CD4-positive, alpha-beta T cell (primary cell): ENCODE measurements around the gene TOP2B. TPM values are rescaled to one million over a fixed set of nuclear protein-coding genes. Genes with fewer than 3 reads are reported as not detected.

Experiments
- ATAC-seq: fragments of 200-7000 bp; cut with Tn5 transposase; one replicate; pipeline ENCODE4 v1.10.0; 2022; ENCODE audit warnings: mild to moderate bottlenecking; ENCODE audit not compliant: poor library complexity
- CTCF ChIA-PET: fragments of 350-600 bp; sonication (Branson Sonifier 250); formaldehyde crosslinking; loops from one replicate; lab custom pipeline; 2021; ENCODE audit warnings: antibody characterized with exemption, inconsistent platforms; lab: Charles Lee
- POLR2A ChIA-PET: fragments of 350-600 bp; sonication (Branson Sonifier 250); formaldehyde crosslinking; loops from one replicate; lab custom pipeline; 2021; ENCODE audit warnings: antibody characterized with exemption, inconsistent platforms; lab: Charles Lee
- DNase-seq, 14 experiments: peaks; one replicate each; pipeline ENCODE4 v3.0.0-alpha.2; 2013 to 2020; ENCODE audit warnings: mixed read lengths in 2 of 14
- H3K27ac ChIP-seq, 2 donors: one replicate each; pipeline versions ENCODE4 v1.5.1 to v1.7.0; 2013; ENCODE audit warnings: low read length in 2 of 2, low read depth in 1 of 2, mild to moderate bottlenecking in 1 of 2
- H3K27me3 ChIP-seq, 2 experiments: 1 replicate in 1 of 2; 2 replicates in 1 of 2; pipeline versions ENCODE4 v1.6.1 to v1.7.0; 2013; ENCODE audit warnings: low read length in 2 of 2, control low read depth in 1 of 2, mild to moderate bottlenecking in 1 of 2, moderate library complexity in 1 of 2; ENCODE audit not compliant: insufficient read depth in 2 of 2, control insufficient read depth in 1 of 2
- H3K36me3 ChIP-seq: one replicate; pipeline ENCODE4 v1.6.1; 2013; ENCODE audit warnings: low read length, control low read depth; ENCODE audit not compliant: insufficient read depth
- H3K4me1 ChIP-seq: one replicate; pipeline ENCODE4 v1.6.1; 2013; ENCODE audit warnings: low read length, control low read depth; ENCODE audit not compliant: insufficient read depth
- H3K4me3 ChIP-seq: one replicate; pipeline ENCODE4 v1.5.1; 2013; ENCODE audit warnings: mild to moderate bottlenecking, low read length, moderate library complexity
- H3K9me3 ChIP-seq, 2 experiments: 1 replicate in 1 of 2; 2 replicates in 1 of 2; pipeline versions ENCODE4 v1.6.1 to v1.7.0; 2013; ENCODE audit warnings: low read length in 2 of 2, mild to moderate bottlenecking in 2 of 2, control low read depth in 1 of 2, moderate library complexity in 1 of 2; ENCODE audit not compliant: control insufficient read depth in 1 of 2, insufficient read depth in 1 of 2
- H3K27ac Mint-ChIP-seq: one replicate; pipeline ENCODE4 v1.8.0; 2020; ENCODE audit warnings: mixed read lengths
- H3K27me3 Mint-ChIP-seq: one replicate; pipeline ENCODE4 v1.8.0; 2021; ENCODE audit warnings: mixed read lengths
- H3K36me3 Mint-ChIP-seq: one replicate; pipeline ENCODE4 v1.8.0; 2021; ENCODE audit warnings: low read depth, mixed read lengths
- H3K4me1 Mint-ChIP-seq: one replicate; pipeline ENCODE4 v1.8.0; 2021; ENCODE audit warnings: low read depth, mixed read lengths
- H3K4me3 Mint-ChIP-seq: one replicate; pipeline ENCODE4 v1.8.0; 2020; ENCODE audit warnings: mild to moderate bottlenecking, mixed read lengths
- H3K9me3 Mint-ChIP-seq: one replicate; pipeline ENCODE4 v1.8.0; 2020; ENCODE audit warnings: mixed read lengths
- CTCF ChIP-seq: fragments of 200-600 bp; IDR thresholded peaks from one replicate; pipeline ENCODE4 v1.8.0; 2022; ENCODE audit warnings: antibody characterized with exemption, mild to moderate bottlenecking
- intact Hi-C, 2 experiments: fragments of 100-400 bp; cut with DNase I in 1 of 2; cut with micrococcal nuclease in 1 of 2; formaldehyde crosslinking; loops; one replicate each; pipeline versions ENCODE4 v1.15.1 to v1.9.0; 2023 to 2025; cut with DNase I, micrococcal nuclease
- total RNA-seq, 174 experiments: library from RNA in 2 of 174; stranded (reverse) in 2 of 174; gene quantifications; one replicate each; pipeline ENCODE4 v1.2.3 and lab custom pipeline; 2021 to 2026

TOP2B gene
- total RNA-seq, 2 experiments from 2014 or later, result 79.7 to 80.4 TPM

GRCh38 chr3:25692341-25692740, 27.6 kb upstream of the TOP2B start:
- no peak overlapping the region for H3K4me3 Mint-ChIP-seq
- H3K27ac ChIP-seq, result no peak overlapping the region
- no peak overlapping the region for H3K27ac Mint-ChIP-seq
- no peak for TF ChIP-seq CTCF
- H3K4me1 ChIP-seq, result no peaks in the 10 kb centered on the region
- H3K36me3 ChIP-seq, result no peaks in the 10 kb centered on the region
- DNase-seq (no peak), ATAC-seq (no peak)
- ChIA-PET CTCF (no interaction called here), POLR2A (no interaction called here)
- intact Hi-C loops, result no loop called here
- no peaks in the 10 kb centered on the region for H3K9me3 ChIP-seq
- H3K36me3 Mint-ChIP-seq, result no peaks in the 10 kb centered on the region
- H3K4me3 ChIP-seq, result no peak overlapping the region
- H3K27me3 Mint-ChIP-seq, result peaks cover 6% of the 10 kb centered on the region
- H3K27me3 ChIP-seq, result no peaks in the 10 kb centered on the region
- no peaks in the 10 kb centered on the region for H3K4me1 Mint-ChIP-seq
- H3K9me3 Mint-ChIP-seq, result no peaks in the 10 kb centered on the region

GRCh38 chr3:25690768-25691533, 26.2 kb upstream of the TOP2B start:
- H3K9me3 Mint-ChIP-seq, result no peaks in the 10 kb centered on the region
- DNase-seq (no peak), ATAC-seq (no peak)
- ChIA-PET CTCF (no interaction called here), POLR2A (no interaction called here)
- intact Hi-C loops, result no loop called here
- H3K27ac ChIP-seq, result no peak overlapping the region
- H3K36me3 ChIP-seq, result no peaks in the 10 kb centered on the region
- H3K27ac Mint-ChIP-seq, result no peak overlapping the region
- H3K4me3 Mint-ChIP-seq, result no peak overlapping the region
- peaks cover 6% of the 10 kb centered on the region for H3K27me3 Mint-ChIP-seq
- H3K4me1 ChIP-seq, result no peaks in the 10 kb centered on the region
- H3K27me3 ChIP-seq, result no peaks in the 10 kb centered on the region
- no peak for TF ChIP-seq CTCF
- no peak overlapping the region for H3K4me3 ChIP-seq
- no peaks in the 10 kb centered on the region for H3K4me1 Mint-ChIP-seq
- no peaks in the 10 kb centered on the region for H3K9me3 ChIP-seq
- H3K36me3 Mint-ChIP-seq, result no peaks in the 10 kb centered on the region

- Mint-ChIP-seq H3K4me3 (no peak overlapping the region), H3K9me3 (no peaks in the 10 kb centered on the region), H3K27me3 (peaks cover 6% of the 10 kb centered on the region), H3K4me1 (no peaks in the 10 kb centered on the region), H3K27ac (no peak overlapping the region), H3K36me3 (no peaks in the 10 kb centered on the region)
- no peaks in the 10 kb centered on the region for H3K4me1 ChIP-seq
- no peak for DNase-seq
- intact Hi-C loops, result no loop called here
- no peak overlapping the region for H3K27ac ChIP-seq
- H3K4me3 ChIP-seq, result no peak overlapping the region
- no peak for TF ChIP-seq CTCF
- no peak for ATAC-seq
- POLR2A ChIA-PET, result no interaction called here
- H3K9me3 ChIP-seq, result no peaks in the 10 kb centered on the region
- CTCF ChIA-PET, result no interaction called here
- no peaks in the 10 kb centered on the region for H3K36me3 ChIP-seq
- no peaks in the 10 kb centered on the region for H3K27me3 ChIP-seq
Observed at GRCh38 chr3:25689226-25689625, 24.5 kb upstream of the TOP2B start.
